GM12864 (cell line): Measurements from ENCODE around the gene IGSF21.

Experiments used
- DNase-seq: peaks from one replicate; pipeline ENCODE4 v3.0.0-alpha.2; 2011; ENCODE audit warnings: low read depth
- H3K4me3 ChIP-seq: 2 replicates; pipeline ENCODE4 v1.5.1; 2011; ENCODE audit warnings: mild to moderate bottlenecking, low read depth, low read length, control low read depth
- CTCF ChIP-seq: IDR thresholded peaks from 2 replicates; pipeline ENCODE4 v1.5.1; 2011; ENCODE audit warnings: low read depth, mild to moderate bottlenecking, moderate library complexity, low read length, control low read depth, inconsistent platforms; ENCODE audit errors: missing control alignments

IGSF21 gene

GRCh38 chr1:18348354-18348753 is 240.8 kb downstream of the IGSF21 start:
- no peak overlapping the region for H3K4me3 ChIP-seq
- no peak for DNase-seq
- no peak for TF ChIP-seq CTCF

- DNase-seq: no peak
- no peak for TF ChIP-seq CTCF
- H3K4me3 ChIP-seq: no peak overlapping the region
Observed at GRCh38 chr1:18350747-18351146, 243.1 kb downstream of the IGSF21 start.

GRCh38 chr1:18351735-18352134 is 244.1 kb downstream of the IGSF21 start:
- no peak for DNase-seq
- TF ChIP-seq CTCF: no peak
- no peak overlapping the region for H3K4me3 ChIP-seq

GRCh38 chr1:18352636-18353265 is 245.2 kb downstream of the IGSF21 start:
- H3K4me3 ChIP-seq: no peak overlapping the region
- no peak for DNase-seq
- TF ChIP-seq CTCF: no peak

GRCh38 chr1:18353528-18353927 is 245.9 kb downstream of the IGSF21 start:
- DNase-seq: no peak
- H3K4me3 ChIP-seq: no peak overlapping the region
- no peak for TF ChIP-seq CTCF

- TF ChIP-seq CTCF: no peak
- no peak for DNase-seq
- no peak overlapping the region for H3K4me3 ChIP-seq
Observed at GRCh38 chr1:18353992-18354391, 246.4 kb downstream of the IGSF21 start.

- no peak for TF ChIP-seq CTCF
- DNase-seq: no peak
- no peak overlapping the region for H3K4me3 ChIP-seq
Observed at GRCh38 chr1:18354612-18355011, 247.0 kb downstream of the IGSF21 start.
